Measurements from ENCODE around the gene PRSS33.

PRSS33 gene, protein sequence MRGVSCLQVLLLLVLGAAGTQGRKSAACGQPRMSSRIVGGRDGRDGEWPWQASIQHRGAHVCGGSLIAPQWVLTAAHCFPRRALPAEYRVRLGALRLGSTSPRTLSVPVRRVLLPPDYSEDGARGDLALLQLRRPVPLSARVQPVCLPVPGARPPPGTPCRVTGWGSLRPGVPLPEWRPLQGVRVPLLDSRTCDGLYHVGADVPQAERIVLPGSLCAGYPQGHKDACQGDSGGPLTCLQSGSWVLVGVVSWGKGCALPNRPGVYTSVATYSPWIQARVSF

DNA sequence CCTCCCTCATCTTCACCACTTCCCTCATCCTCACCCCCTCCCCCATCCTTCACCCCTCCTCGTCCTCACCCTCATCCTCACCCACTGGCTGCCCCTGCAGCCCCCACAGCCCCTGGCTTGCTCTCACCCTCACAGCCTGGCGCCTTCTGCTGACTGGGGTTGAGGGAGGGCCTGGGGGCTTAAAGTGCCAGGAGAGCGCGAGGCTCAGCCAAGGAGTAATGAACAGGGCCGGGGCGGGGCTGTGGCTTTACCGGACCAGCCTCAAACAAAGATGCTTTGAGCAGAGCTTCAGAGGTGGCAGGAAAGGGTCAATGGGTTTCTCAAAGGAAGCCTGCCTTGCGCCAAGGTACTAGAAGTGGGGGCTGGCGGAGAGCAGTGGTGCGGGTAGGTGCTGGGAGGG, at the start of gene PRSS33:
Gene PRSS33, minus strand, starts transcription at position 155 of the 400 bp plus-strand sequence. CDS start 1,013 bp downstream, outside the sequence.
- DNase-seq, result no peak

DNA sequence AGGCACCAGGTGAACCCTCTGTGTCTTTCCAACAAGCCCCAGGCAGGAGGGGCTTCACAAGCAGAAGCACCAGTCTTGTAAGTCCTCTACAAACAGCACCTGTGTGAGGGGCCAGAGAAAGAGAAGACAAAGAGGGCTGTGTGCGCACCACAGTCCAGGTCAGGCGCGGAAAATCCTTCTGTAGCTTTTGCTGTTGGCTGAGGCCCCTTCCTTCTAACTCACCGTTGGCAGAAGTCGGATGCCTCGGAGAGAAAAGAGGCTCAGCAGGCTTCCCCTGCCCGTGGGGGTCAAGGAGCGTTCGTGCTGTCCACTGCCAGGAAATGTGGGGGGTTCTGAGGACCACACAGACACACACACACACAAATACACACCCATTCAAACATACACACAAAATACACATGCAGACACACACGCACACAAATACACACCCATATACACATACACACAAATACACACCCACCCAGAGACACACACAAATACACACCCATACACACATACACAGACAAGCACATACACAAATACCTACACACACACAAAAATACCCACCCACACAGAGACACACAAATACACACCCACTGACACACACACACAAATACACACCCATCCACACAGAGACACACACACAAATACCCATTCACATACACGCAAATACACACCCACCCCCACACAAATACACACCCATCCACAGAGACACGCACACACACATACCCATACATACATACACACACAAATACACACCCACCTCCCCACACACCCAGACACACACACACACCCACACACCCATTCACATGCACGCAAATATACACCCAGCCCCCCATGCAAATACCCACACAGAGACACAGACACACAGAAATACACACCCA, 49.5 kb upstream of the PRSS33 start:
- DNase-seq, result no peak

DNA sequence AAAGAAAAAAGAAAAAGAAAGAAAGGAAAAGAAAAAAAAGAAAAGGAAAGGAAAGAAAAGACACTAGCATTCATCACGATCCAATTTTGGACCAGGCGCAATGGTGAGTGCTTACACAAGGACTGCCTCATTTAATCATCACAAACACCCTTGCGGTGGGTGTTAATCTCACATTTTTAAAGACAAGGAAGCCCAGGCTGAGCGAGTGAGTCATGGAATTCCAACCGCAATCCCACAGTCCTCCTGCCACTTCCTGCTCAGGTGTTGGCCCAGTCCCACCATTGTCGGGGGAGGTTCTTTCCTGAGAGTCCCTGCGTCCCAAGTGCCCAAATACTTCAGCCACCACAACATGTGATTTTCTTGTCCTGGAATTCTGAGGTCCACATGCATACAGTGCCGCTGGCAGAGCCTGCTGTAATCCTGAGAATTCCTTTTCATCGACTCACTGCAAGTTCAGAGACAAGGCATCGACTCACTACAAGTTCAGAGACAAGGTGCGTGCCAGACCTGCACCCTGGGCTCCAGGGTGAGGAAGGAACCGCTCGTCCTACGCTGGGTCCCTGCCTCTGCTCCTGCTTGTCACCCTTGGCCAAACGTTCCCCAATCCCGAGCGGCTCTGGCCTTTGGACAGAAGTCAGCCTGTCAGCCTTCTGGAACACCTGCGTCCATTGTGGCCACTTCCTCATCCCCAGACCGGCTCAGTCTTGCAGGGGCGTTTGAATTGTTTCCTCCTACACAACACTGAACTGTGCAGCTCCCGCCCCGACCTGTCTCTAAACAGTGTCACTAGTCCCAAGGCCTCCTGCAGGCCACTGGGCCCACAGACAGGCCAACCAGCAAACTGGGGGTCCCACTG, 48.5 kb upstream of the PRSS33 start:
- DNase-seq, result no peak

DNA sequence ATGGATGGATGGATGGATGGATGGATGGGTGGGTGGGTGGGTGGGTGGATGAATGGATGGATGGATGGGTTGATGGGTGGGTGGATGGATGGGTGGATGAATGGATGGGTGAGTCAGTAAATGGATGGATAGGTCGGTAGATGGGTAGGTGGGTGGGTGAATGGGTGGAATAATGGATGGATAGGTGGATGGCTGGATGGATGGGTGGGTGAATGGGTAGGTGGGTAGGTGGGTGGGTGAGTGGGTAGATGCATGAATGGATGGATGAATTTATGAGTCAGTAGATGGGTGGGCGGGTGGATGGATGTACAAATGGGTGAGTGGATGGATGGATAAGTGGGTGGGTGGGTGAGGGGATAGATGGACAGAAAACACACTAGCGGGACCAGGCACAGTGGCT, 47.6 kb upstream of the PRSS33 start:
- DNase-seq, result no peak

DNA sequence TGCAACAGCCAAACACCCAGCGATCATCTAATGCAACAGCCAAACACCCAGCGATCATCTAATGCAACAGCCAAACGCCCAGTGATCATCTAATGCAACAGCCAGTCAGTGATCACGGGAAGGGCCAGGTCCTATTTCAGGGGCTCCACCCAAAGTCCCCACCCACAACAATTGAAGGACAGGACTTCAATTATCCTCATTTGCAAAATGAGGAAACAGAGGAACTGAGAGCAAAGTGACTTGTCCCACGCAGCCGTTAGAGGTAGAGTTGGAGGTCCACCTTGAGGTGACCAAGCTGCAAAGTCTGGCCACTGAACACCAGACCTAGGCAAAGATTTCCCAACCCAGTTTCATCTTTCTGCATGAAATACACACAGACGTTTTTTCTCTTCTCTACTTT, 46.4 kb upstream of the PRSS33 start:
- no peak for DNase-seq

DNA sequence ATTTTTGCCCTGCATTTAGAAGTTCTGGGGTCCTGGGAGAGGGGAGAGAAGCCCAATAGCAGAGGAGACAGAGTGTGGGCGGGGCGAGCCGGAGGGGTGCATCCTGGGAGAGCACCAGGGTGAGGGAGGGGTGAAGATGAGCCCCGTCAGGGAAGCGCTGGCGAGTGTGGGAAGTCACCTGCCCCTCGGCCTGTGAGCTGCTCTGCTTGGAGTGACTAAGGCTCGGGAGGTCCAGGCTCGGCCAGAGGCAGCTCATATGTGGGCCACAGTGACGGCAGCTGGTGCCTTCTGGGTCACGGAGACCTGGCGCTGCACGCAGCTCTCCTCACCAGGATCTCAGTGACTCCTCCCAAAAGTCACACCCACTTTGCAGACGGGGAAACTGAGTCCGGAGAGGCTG, 43.8 kb upstream of the PRSS33 start:
- no peak for DNase-seq

DNA sequence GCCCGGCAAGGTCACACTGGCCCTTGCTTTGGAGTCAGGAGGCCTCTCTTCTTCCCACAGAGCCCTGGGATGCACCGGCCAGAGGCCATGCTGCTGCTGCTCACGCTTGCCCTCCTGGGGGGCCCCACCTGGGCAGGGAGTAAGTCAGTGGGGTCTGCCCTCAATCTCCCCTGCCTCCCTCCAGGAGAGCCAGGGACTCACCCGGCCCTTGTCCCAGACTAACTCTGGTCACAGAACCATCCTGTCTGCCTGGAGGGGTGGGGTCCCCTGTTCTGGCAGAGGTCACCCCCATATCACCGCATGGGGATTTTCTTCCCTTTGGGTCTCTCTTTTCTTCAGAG, 43.0 kb upstream of the PRSS33 start:
- DNase-seq, result no peak

DNA sequence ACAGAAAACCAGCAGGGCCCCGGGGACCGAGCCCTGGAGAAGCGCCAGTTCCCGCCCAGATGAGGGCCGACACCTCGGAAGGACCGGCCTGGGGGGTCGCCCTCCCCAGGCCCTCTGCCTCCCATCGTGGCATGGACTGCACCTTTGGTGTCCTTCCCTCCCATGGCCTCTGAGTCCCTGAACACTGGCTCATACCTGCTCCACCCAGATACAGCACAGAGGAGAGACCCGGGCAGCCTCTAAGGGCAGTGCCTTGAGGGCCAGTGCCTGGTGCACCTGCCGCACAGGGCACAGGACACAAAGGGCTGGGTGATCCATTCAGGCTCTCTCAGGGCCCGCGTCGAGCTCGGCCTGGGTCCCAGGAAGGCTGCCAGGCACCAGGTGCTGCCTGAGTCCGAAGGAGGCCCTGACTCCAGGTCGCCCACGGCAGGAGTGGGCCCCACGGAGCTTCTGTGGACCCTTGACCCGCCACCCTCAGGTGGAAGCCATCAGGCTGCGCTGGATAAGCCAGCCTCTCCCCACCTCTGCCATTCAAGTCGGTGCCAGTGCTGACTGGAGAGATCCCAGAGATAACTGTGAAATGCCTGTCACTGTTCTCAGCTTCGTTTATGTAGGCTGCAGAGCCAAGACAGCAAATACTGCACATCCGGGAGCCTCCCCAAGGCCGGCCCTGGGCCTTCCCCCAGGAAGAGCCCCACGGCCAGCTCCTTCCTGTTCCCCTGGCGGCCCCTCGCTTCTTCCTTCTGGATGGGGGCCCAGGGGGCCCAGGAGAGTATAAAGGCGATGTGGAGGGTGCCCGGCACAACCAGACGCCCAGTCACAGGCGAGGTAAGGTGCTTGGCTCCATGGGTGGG, 42.4 kb upstream of the PRSS33 start, which contains the start of gene ZG16B:
Gene ZG16B, plus strand, starts transcription at position 803 of the 854 bp plus-strand sequence. CDS start 139 bp downstream, outside the sequence.
- DNase-seq, result no peak

DNA sequence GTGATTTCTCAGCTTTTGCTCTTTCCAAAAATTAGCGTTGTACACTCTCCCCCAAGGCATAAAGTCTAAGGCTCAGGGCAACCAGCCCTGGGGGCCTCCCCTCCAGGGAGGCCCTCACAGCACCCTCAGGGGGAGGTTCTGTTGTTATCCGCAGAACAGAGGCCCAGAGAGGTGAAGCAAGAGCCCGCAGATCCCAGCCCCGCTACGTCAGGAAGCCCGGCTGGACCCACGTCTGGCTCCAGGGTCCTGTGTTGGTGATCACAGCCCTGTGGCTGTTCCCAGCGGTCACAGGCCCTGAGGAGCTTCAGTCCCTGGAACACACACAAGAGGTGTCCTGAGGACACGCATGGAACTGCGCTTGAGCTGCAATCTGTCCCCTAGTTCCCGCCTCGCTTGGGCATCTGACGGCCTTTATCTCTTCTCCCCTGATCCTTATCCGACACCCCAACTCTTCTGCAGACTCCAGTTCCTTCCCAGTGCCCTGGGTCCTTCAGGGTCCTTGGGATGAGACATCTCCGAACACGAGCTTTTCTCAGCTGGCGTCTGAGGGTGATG, 41.6 kb upstream of the PRSS33 start:
- DNase-seq, result no peak

DNA sequence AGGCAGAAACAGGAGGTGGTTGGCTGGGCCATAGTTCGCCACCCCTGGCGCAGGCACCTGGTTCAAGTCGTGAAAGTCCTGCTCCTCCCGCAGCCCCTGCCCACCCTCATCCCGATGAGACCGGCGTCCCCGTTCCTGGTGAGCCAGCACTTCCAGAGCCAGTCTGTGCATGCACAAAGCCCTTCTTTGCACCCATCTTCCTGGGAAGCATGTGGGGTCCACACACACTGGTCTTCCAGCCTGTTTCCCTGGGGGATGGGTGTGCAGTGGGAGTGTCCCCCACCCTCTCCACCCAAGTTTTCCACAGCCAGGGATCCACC, 41.1 kb upstream of the PRSS33 start:
- DNase-seq, result no peak

DNA sequence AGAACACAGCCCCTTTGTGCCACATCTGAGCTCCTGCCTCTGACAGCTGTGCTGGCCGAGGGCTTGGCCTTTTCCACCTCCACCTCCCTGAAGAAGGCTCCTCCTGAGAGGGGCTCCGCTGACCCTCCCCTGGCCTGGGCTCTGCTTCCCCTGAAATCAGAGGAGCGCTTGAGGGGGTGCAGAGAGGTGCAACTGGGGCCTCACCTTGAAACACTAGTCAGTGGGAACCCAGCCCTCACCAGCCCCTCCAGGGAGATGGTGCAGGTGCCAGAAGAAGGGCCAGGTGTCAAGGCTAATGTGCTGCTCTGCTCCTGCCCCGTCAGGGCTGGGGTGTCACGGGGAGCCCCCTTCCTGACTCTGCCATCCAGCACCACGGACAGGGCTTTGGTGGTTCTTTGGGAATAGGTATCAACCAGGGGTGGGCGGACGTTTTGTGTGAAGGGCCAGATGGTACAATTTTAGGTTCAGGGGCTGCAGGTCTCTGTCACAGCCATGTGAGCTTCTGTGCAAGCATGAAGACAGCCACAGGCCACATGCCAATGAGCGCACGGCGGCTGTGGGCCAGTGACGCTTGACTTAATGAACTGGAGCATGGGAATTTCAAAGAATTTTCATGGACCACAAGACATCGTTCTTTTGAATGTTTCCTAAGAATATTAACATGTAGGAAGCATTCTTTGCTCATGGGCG, 40.6 kb upstream of the PRSS33 start:
- DNase-seq, result no peak

DNA sequence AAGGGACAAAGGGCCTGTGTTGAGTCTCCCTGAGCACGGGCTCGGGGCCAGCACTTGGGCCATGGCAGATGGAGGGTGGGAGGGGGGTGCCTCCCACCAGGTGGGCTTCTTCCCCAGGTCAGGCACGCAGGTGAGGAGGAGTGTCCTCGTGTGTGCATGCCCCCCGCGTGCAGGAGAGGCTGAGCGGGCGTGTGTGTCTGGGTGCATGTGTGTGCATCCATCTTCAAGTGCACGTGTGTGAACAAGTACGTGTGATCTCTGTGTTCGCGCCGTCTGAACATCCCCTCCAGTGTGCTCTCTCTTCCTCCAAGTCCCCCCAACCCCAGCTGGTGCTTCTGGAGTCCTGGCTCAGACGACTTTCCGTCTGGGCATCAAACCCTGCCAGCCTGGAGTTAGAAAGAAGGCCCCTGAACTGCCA, 40.0 kb upstream of the PRSS33 start:
- DNase-seq, result no peak

DNA sequence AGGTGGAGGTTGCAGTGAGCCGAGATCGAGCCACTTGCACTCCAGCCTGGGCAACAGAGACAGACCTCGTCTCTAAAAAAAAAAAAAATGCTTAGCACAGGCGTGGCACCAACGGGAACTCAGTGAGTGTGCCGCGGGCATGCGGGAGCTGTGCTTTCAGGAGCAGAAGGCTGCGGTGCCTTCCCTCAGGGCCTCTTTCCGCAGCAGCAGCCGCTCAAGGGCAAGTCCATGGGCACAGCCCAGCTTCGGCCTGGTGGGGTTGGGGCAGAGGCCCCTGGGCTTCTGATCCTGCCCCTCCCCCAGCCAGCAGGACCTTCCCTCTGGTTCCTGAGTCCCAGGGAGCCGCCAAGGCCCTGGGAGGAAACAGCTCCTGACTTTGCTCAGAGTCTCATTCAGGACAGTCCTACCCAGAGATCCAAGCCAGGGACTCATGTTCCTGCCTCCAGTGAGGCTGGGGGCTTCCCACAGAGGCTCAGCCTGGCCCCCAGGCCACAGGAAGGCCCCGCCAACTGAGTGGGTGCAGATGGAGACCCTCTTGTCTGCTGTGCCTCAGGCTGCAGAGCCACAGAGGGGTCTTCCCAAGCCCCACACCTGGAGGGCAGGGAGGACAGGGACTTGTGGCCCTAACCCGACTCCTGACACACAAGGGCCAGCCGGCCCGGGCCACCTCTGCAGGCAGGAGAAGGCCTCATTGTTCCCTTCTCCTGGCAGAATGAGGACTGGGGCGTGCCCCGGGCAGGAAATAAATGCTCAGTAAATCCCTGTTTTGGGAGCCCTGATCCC, 39.4 kb upstream of the PRSS33 start:
- DNase-seq, result no peak

DNA sequence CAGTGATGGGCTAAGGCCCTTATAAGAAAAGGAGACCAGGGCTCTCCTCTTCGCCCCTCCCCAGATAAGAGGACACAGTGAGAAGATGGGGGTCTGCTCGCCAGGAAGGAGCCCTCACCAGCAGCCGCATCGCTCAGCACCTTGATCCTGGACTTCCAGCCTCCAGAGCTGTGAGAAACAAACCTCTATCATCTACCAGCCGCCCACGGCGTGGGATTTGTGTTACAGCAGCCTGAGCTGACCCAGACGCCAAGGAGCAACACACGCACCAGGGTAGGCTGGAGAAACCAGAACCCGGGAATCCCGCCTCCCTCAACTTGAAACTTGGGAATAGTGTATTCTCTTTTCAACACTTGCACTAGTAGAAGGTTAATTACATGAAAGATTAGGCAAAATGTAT, 38.5 kb upstream of the PRSS33 start:
- DNase-seq, result no peak

DNA sequence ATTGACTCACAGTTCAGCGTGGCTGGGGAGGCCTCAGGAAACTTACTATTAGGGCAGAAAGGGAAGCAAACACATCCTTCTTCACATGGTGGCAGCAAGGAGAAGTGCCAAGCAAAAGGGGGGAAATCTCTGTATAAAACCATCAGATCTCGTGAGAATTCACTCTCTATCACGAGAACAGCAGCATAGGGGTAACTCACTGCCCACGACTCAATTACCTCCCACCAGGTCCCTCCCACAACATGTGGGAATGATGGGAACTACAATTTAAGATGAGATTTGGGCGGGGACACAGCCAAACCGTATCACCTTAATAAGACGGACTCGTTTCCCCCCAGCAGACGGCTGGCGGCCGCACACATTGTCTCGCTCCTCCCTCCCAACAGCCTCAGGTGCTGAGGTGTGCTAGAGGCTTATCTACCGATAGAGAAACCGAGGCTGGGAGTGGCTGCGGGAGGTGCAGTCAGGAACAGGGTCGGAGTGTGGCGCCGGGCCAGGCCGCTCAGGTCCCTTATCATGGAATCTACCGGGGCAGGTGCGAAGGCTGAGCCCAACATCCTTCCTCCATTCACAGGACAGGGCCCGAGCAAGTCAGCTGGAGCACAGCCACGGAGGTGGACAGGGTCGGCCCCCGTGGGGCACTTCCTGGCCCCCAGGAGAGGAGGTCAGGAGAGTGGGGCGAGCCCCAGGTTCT, 37.8 kb upstream of the PRSS33 start:
- DNase-seq, result no peak

DNA sequence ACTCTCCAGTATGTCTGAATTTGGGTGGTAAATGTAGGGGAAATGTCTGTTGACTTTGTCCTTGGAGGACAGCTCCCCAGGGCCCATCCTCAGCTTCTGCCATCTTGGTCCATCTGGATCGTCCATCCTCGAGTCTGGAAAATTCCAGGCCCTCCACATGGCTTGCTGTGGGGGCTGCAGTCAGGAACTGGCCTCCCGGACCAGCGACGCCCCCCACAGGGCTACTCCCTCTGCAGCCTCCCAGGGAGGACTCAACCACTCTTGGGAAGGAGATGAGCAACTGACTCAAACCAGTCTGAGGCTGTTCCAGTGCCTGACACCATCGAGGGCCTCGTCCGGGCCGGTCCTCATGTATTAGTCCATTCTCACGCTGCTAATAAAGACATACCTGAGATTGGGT, 37.3 kb upstream of the PRSS33 start:
- no peak for DNase-seq

DNA sequence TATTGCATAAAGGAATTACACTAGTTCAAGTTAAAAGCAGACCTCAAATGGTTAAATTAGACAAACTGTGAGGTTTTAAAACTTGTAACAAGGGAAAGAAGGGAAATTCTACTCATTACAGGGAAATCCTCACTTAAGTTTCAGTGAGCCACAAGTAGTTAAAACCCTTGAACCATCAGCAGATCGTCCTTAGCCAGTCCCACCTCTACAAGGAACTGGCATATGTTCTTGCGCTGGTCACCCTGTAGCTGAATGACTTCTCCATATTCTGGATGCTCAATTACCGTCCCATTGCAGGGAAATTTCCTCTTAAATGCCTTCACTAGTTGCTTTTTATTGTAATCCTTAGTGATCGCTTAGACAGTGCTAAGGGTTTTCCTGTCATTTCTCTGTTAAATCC, 35.1 kb upstream of the PRSS33 start:
- DNase-seq, result no peak

DNA sequence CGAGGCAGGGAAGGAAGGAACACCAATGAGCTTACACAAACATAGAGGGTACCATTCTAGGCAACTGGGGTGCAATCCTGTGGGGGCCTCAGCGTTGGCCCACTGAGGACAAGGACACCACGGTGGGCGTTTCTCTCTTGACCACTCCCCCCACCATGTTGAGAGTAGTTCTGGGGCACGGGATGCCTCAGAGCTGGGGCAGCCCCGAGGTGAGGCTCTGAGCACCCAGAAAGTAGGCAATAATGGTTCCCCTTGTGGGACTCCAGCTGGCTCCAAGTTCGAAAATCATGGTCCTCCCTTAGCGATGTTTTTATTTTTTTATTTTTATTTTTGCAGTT, 34.8 kb upstream of the PRSS33 start:
- no peak for DNase-seq

DNA sequence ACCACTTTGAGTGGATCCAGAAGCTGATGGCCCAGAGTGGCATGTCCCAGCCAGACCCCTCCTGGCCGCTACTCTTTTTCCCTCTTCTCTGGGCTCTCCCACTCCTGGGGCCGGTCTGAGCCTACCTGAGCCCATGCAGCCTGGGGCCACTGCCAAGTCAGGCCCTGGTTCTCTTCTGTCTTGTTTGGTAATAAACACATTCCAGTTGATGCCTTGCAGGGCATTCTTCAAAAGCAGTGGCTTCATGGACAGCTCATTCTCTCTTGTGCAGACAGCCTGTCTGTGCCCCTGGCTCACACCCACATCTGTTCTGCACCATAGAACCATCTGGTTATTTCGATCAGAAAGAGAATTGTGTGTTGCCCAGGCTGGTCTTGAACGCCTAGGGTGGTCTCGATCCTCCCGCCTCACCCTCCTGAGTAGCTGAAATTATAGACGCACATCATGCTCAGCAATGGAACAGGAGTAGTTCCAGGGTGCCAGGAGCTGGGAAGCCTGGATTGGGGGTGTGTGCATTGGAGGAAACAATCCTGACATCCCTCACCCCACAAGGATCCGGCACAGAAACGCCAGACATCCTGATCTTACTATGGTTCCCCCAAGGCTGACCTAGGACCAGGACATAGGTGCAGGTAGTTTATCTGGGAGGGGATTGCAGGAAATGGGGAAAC, 34.3 kb upstream of the PRSS33 start:
- no peak for DNase-seq

All from activated CD4-positive, CD25-positive, alpha-beta regulatory T cell treated with anti-CD3 and anti-CD28 coated beads, Interleukin-2, amount 50 U/mL, for 72 hours (primary cell).